WTC11 (cell line): ENCODE results near the gene UTP4. TPM values are rescaled to one million over a fixed set of nuclear protein-coding genes. Genes with fewer than 3 reads are reported as not detected.
A peak's percentile ranks its signal among the peaks of the same experiment; 100 is the strongest.

Experiments used
- ATAC-seq: fragments of 200-7000 bp; cut with Tn5 transposase; 2 replicates; pipeline ENCODE4 v1.10.0; 2021; ENCODE audit warnings: mild to moderate bottlenecking, moderate library complexity
- CTCF ChIA-PET: fragments of 300-600 bp; sonication (Branson Sonifier 250); formaldehyde crosslinking; loops from one replicate; lab custom pipeline; 2021; ENCODE audit warnings: antibody characterized with exemption; lab: Charles Lee
- POLR2A ChIA-PET: fragments of 350-600 bp; sonication (Branson Sonifier 250); formaldehyde crosslinking; loops from one replicate; lab custom pipeline; 2021; ENCODE audit warnings: antibody characterized with exemption; lab: Charles Lee
- DNase-seq: peaks from one replicate; pipeline ENCODE4 v3.0.0; 2021; ENCODE audit warnings: low spot score
- H3K27ac Mint-ChIP-seq: 2 replicates; pipeline ENCODE4 v1.8.0; 2021; ENCODE audit warnings: mixed read lengths
- H3K27me3 Mint-ChIP-seq: 2 replicates; pipeline ENCODE4 v1.8.0; 2021; ENCODE audit warnings: low read depth, mild to moderate bottlenecking, moderate library complexity, mixed read lengths
- H3K36me3 Mint-ChIP-seq: 2 replicates; pipeline ENCODE4 v1.8.0; 2021; ENCODE audit warnings: mixed read lengths
- H3K4me1 Mint-ChIP-seq: 2 replicates; pipeline ENCODE4 v1.8.0; 2022; ENCODE audit warnings: mixed read lengths
- H3K4me3 Mint-ChIP-seq: 2 replicates; pipeline ENCODE4 v1.8.0; 2021; ENCODE audit warnings: mild to moderate bottlenecking, moderate library complexity, mixed read lengths
- H3K9me3 Mint-ChIP-seq: 2 replicates; pipeline ENCODE4 v1.8.0; 2021; ENCODE audit warnings: mixed read lengths
- ATF1 ChIP-seq: sonication (generic); formaldehyde crosslinking; IDR thresholded peaks from 2 replicates; pipeline ENCODE4 v1.8.1; 2023; ENCODE audit warnings: mild to moderate bottlenecking, moderate library complexity, missing genetic modification reagents
- CREM ChIP-seq: sonication (generic); formaldehyde crosslinking; IDR thresholded peaks from 2 replicates; pipeline ENCODE4 v1.8.1; 2022; ENCODE audit warnings: mild to moderate bottlenecking, missing genetic modification reagents, moderate library complexity
- ELF4 ChIP-seq: sonication (generic); formaldehyde crosslinking; IDR thresholded peaks from 2 replicates; pipeline ENCODE4 v1.8.1; 2022; ENCODE audit warnings: low read depth, mild to moderate bottlenecking, moderate library complexity, missing genetic modification reagents
- NFYB ChIP-seq: sonication (generic); formaldehyde crosslinking; conservative IDR thresholded peaks from 2 replicates; pipeline ENCODE4 v1.8.0; 2022; ENCODE audit warnings: low read depth, missing genetic modification reagents
- SMAD4 ChIP-seq: sonication (generic); formaldehyde crosslinking; IDR thresholded peaks from 2 replicates; pipeline ENCODE4 v1.8.0; 2022; ENCODE audit warnings: mild to moderate bottlenecking, missing genetic modification reagents
- SP1 ChIP-seq: sonication (generic); formaldehyde crosslinking; conservative IDR thresholded peaks from 2 replicates; pipeline ENCODE4 v1.8.1; 2022; ENCODE audit warnings: missing genetic modification reagents
- TEAD4 ChIP-seq: sonication (generic); formaldehyde crosslinking; IDR thresholded peaks from 2 replicates; pipeline ENCODE4 v1.8.0; 2022; ENCODE audit warnings: mild to moderate bottlenecking, missing genetic modification reagents
- ZNF138 ChIP-seq: sonication (generic); formaldehyde crosslinking; conservative IDR thresholded peaks from 2 replicates; pipeline ENCODE4 v1.8.1; 2022; ENCODE audit warnings: mild to moderate bottlenecking, moderate library complexity, missing genetic modification reagents
- ZNF219 ChIP-seq: sonication (generic); formaldehyde crosslinking; IDR thresholded peaks from 2 replicates; pipeline ENCODE4 v1.8.0; 2023; ENCODE audit warnings: missing genetic modification reagents, mild to moderate bottlenecking, borderline replicate concordance
- total RNA-seq: library from RNA; stranded (reverse); gene quantifications from 3 replicates; pipeline ENCODE4 v1.2.3, GENCODE V29; 2021
- TF ChIP-seq, protein P1 (sequence below): fragments of 250-450 bp; sonication (Bioruptor Pico); IDR thresholded peaks from 2 replicates; pipeline ENCODE4 v1.9.0; 2021; ENCODE audit warnings: mild to moderate bottlenecking, borderline replicate concordance
- TF ChIP-seq, protein P2 (sequence below): sonication (generic); formaldehyde crosslinking; conservative IDR thresholded peaks from 2 replicates; pipeline ENCODE4 v1.8.1; 2022; ENCODE audit warnings: mild to moderate bottlenecking, missing genetic modification reagents
- TF ChIP-seq, protein P3 (sequence below): sonication (generic); formaldehyde crosslinking; IDR thresholded peaks from 2 replicates; pipeline ENCODE4 v1.8.1; 2023; ENCODE audit warnings: mild to moderate bottlenecking, missing genetic modification reagents, moderate library complexity
- TF ChIP-seq, protein P4 (sequence below): sonication (generic); formaldehyde crosslinking; IDR thresholded peaks from 2 replicates; pipeline ENCODE4 v1.8.0; 2023; ENCODE audit warnings: missing genetic modification reagents
- TF ChIP-seq, protein P5 (sequence below): sonication (generic); formaldehyde crosslinking; IDR thresholded peaks from 2 replicates; pipeline ENCODE4 v1.8.0; 2022; ENCODE audit warnings: mild to moderate bottlenecking, missing genetic modification reagents
- TF ChIP-seq, protein P6 (sequence below): sonication (generic); formaldehyde crosslinking; IDR thresholded peaks from 2 replicates; pipeline ENCODE4 v1.8.0; 2023; ENCODE audit warnings: mild to moderate bottlenecking, missing genetic modification reagents

Gene UTP4
- total RNA-seq, 1 experiment from 2014 or later = 85.7 TPM

DNA sequence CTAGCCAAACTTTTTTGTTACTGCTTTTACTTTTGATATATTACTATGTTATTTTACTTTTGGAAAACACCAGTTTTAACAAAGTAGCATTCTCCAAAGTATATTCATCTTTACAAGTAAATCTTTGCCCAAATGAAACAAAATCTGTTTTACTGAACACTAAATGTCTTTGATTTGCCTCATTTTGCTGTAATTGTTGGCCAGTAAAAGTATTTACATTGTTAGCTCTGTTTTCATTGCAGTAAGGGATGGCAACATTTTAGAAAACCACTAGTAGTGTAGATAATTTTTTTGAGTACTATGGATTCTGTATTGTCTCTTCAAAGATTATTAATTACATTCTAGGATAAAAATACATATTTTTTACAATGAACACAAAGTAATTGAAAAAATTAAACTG lies 65.1 kb downstream of the UTP4 start:
- no peaks in the 10 kb centered on the region for H3K9me3 Mint-ChIP-seq
- no peak overlapping the region for H3K27ac Mint-ChIP-seq
- H3K36me3 Mint-ChIP-seq = no peaks in the 10 kb centered on the region
- DNase-seq (no peak), ATAC-seq (no peak)
- POLR2A ChIA-PET = no interaction called here
- CTCF ChIA-PET = no interaction called here
- H3K4me3 Mint-ChIP-seq = no peak overlapping the region
- no peak for TF ChIP-seq SP1 (CRISPR knock-in tag)
- H3K27me3 Mint-ChIP-seq = no peaks in the 10 kb centered on the region
- no peaks in the 10 kb centered on the region; the same call in 1 of the 2 replicates for H3K4me1 Mint-ChIP-seq

DNA sequence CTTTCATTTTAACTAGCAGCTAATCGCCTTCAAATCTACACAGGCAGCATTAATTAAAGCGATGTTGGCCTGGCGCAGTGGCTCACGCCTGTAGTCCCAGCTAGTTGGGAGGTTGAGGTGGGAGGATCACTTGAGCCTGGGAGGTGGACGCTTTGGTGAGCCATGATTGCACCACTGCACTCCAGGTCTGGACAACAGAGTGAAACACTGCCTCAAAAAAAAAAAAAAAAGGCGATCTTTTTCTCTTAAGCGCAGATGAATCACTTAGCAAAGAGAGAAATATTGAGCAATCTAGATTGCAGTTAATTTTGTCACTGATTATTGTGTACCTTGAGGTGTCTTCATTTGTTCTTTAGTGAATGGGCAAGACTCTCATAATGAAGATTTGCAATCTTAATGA lies 66.9 kb downstream of the UTP4 start:
- TF ChIP-seq ELF4 (CRISPR knock-in tag) = no peak
- TF ChIP-seq ZNF219 (CRISPR knock-in tag) = no peak
- TF ChIP-seq, protein P1, sequence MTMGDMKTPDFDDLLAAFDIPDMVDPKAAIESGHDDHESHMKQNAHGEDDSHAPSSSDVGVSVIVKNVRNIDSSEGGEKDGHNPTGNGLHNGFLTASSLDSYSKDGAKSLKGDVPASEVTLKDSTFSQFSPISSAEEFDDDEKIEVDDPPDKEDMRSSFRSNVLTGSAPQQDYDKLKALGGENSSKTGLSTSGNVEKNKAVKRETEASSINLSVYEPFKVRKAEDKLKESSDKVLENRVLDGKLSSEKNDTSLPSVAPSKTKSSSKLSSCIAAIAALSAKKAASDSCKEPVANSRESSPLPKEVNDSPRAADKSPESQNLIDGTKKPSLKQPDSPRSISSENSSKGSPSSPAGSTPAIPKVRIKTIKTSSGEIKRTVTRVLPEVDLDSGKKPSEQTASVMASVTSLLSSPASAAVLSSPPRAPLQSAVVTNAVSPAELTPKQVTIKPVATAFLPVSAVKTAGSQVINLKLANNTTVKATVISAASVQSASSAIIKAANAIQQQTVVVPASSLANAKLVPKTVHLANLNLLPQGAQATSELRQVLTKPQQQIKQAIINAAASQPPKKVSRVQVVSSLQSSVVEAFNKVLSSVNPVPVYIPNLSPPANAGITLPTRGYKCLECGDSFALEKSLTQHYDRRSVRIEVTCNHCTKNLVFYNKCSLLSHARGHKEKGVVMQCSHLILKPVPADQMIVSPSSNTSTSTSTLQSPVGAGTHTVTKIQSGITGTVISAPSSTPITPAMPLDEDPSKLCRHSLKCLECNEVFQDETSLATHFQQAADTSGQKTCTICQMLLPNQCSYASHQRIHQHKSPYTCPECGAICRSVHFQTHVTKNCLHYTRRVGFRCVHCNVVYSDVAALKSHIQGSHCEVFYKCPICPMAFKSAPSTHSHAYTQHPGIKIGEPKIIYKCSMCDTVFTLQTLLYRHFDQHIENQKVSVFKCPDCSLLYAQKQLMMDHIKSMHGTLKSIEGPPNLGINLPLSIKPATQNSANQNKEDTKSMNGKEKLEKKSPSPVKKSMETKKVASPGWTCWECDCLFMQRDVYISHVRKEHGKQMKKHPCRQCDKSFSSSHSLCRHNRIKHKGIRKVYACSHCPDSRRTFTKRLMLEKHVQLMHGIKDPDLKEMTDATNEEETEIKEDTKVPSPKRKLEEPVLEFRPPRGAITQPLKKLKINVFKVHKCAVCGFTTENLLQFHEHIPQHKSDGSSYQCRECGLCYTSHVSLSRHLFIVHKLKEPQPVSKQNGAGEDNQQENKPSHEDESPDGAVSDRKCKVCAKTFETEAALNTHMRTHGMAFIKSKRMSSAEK = no peak
- TF ChIP-seq, protein P2, sequence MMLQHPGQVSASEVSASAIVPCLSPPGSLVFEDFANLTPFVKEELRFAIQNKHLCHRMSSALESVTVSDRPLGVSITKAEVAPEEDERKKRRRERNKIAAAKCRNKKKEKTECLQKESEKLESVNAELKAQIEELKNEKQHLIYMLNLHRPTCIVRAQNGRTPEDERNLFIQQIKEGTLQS (CRISPR knock-in tag) = no peak
- TF ChIP-seq TEAD4 (CRISPR knock-in tag) = no peak
- TF ChIP-seq CREM (CRISPR knock-in tag) = no peak
- no peak for TF ChIP-seq NFYB
- TF ChIP-seq, protein P3, sequence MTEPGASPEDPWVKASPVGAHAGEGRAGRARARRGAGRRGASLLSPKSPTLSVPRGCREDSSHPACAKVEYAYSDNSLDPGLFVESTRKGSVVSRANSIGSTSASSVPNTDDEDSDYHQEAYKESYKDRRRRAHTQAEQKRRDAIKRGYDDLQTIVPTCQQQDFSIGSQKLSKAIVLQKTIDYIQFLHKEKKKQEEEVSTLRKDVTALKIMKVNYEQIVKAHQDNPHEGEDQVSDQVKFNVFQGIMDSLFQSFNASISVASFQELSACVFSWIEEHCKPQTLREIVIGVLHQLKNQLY = no peak
- TF ChIP-seq, protein P4, sequence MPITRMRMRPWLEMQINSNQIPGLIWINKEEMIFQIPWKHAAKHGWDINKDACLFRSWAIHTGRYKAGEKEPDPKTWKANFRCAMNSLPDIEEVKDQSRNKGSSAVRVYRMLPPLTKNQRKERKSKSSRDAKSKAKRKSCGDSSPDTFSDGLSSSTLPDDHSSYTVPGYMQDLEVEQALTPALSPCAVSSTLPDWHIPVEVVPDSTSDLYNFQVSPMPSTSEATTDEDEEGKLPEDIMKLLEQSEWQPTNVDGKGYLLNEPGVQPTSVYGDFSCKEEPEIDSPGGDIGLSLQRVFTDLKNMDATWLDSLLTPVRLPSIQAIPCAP (CRISPR knock-in tag) = no peak
- no peak for TF ChIP-seq ZNF138
- TF ChIP-seq, protein P5, sequence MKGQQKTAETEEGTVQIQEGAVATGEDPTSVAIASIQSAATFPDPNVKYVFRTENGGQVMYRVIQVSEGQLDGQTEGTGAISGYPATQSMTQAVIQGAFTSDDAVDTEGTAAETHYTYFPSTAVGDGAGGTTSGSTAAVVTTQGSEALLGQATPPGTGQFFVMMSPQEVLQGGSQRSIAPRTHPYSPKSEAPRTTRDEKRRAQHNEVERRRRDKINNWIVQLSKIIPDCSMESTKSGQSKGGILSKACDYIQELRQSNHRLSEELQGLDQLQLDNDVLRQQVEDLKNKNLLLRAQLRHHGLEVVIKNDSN (CRISPR knock-in tag) = no peak
- TF ChIP-seq, protein P6, sequence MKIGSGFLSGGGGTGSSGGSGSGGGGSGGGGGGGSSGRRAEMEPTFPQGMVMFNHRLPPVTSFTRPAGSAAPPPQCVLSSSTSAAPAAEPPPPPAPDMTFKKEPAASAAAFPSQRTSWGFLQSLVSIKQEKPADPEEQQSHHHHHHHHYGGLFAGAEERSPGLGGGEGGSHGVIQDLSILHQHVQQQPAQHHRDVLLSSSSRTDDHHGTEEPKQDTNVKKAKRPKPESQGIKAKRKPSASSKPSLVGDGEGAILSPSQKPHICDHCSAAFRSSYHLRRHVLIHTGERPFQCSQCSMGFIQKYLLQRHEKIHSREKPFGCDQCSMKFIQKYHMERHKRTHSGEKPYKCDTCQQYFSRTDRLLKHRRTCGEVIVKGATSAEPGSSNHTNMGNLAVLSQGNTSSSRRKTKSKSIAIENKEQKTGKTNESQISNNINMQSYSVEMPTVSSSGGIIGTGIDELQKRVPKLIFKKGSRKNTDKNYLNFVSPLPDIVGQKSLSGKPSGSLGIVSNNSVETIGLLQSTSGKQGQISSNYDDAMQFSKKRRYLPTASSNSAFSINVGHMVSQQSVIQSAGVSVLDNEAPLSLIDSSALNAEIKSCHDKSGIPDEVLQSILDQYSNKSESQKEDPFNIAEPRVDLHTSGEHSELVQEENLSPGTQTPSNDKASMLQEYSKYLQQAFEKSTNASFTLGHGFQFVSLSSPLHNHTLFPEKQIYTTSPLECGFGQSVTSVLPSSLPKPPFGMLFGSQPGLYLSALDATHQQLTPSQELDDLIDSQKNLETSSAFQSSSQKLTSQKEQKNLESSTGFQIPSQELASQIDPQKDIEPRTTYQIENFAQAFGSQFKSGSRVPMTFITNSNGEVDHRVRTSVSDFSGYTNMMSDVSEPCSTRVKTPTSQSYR (CRISPR knock-in tag) = no peak
- no peak for TF ChIP-seq SMAD4 (CRISPR knock-in tag)
- TF ChIP-seq ATF1 (CRISPR knock-in tag) = no peak
- POLR2A ChIA-PET = no interaction called here
- H3K4me1 Mint-ChIP-seq = no peaks in the 10 kb centered on the region; the same call in 1 of the 2 replicates
- no peak overlapping the region for H3K4me3 Mint-ChIP-seq
- H3K27ac Mint-ChIP-seq = peak overlapping the region; percentile 72
- DNase-seq (no peak), ATAC-seq (no peak)
- H3K36me3 Mint-ChIP-seq = no peaks in the 10 kb centered on the region; the same call in 1 of the 2 replicates
- H3K9me3 Mint-ChIP-seq = no peaks in the 10 kb centered on the region
- CTCF ChIA-PET = interaction anchor here (0.8 kb wide), 1 partner anchor 292 kb away, joined by 3 read pairs; no protein-coding TSS in a partner anchor
- H3K27me3 Mint-ChIP-seq = no peaks in the 10 kb centered on the region
